Stimulated activated CD4-positive, alpha-beta T cell treated with anti-CD3 and anti-CD28 coated beads, Interleukin-15, amount 100 ng/mL, for 1 hour (primary cell): ENCODE measurements around the gene GRAMD1A.
A peak's percentile ranks its signal among the peaks of the same experiment; 100 is the strongest.
"Not testable (repeated sequence)": the region's sequence is repeated elsewhere in the genome, so short reads cannot be mapped to it uniquely, and the experiment has no call there.

Source experiments
- DNase-seq, 2 donors: peaks; one replicate each; pipeline ENCODE4 v3.0.0-alpha.2; 2020; ENCODE audit warnings: low read depth in 1 of 2, low spot score in 1 of 2

The GRAMD1A gene

GRCh38 chr19:35002037-35002535, 2.0 kb downstream of the GRAMD1A start:
- DNase-seq: no peak

GRCh38 chr19:35004517-35005255, 4.6 kb downstream of the GRAMD1A start:
- DNase-seq: no peak

GRCh38 chr19:35005256-35005977, 5.3 kb downstream of the GRAMD1A start:
- DNase-seq: no peak

- DNase-seq: not testable (repeated sequence)
Observed at GRCh38 chr19:35006007-35006341, 5.9 kb downstream of the GRAMD1A start.

- no peak for DNase-seq
Observed at GRCh38 chr19:35006342-35006998, 6.3 kb downstream of the GRAMD1A start.

GRCh38 chr19:35006999-35007365, 6.9 kb downstream of the GRAMD1A start:
- no peak for DNase-seq

- not testable (repeated sequence) for DNase-seq
Observed at GRCh38 chr19:35007427-35007826, 7.3 kb downstream of the GRAMD1A start.

GRCh38 chr19:35008891-35009341, 8.8 kb downstream of the GRAMD1A start:
- DNase-seq: no peak

- no peak for DNase-seq
Observed at GRCh38 chr19:35009424-35010415, 9.6 kb downstream of the GRAMD1A start.

GRCh38 chr19:35011091-35011689, 11.1 kb downstream of the GRAMD1A start:
- DNase-seq: no peak

- DNase-seq: no peak
Observed at GRCh38 chr19:35011737-35012682, 11.9 kb downstream of the GRAMD1A start.

GRCh38 chr19:35013041-35013819, 13.1 kb downstream of the GRAMD1A start:
- DNase-seq: peak; percentile 68 to 78

- DNase-seq: peak in 1 of 2 donors; percentile 49
Observed at GRCh38 chr19:35013820-35014754, 14.0 kb downstream of the GRAMD1A start.

GRCh38 chr19:35014774-35015173, 14.7 kb downstream of the GRAMD1A start:
- not testable (repeated sequence) for DNase-seq

GRCh38 chr19:35015270-35015953, 15.3 kb downstream of the GRAMD1A start:
- no peak for DNase-seq

- no peak for DNase-seq
Observed at GRCh38 chr19:35015954-35016351, 15.8 kb downstream of the GRAMD1A start.

GRCh38 chr19:35017507-35017906, 17.4 kb downstream of the GRAMD1A start:
- DNase-seq: no peak
